ENCODE results near the gene NCOA3.
A peak's percentile ranks its signal among the peaks of the same experiment; 100 is the strongest.

NCOA3 gene

DNA sequence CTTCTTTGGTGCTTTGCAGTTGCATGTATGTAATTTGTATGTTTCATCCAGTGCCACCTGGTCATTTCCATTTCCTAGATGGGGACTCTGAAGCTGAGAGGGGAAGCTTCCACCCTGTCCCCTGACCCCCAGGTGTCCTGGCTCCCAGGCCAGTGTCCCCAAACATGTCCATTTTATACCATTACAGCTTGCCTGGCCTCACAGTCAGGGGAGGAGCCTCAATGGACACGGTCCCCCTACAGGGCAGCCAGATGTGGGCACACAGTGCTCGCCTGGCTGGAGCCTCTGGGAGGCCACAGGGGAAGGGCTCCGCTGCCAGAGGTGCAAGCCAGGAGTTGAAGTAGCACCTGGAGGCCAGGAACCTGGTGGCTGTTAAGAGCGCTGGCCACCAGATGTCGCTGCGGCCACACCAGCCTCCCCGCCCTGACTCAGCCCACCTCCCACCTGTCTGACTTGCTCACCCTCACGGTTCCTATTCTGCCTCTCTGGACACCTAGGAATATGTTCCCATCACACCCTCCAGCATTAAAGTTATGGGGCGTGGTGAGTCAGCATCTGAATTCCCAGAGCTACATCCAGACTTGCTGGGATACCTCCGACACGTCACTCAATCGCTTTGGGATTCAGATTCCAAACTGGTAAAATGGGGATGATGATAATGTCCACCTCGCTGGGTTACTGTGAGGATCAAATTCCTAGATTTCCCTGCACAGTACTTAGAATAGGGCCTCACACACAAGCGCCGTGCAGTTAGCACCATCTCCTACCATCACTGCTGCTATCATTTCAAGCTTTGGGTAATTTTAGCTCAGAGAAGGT, 176.2 kb downstream of the NCOA3 start:
- no peak overlapping the region for H3K27ac ChIP-seq
- TF ChIP-seq, protein P1, sequence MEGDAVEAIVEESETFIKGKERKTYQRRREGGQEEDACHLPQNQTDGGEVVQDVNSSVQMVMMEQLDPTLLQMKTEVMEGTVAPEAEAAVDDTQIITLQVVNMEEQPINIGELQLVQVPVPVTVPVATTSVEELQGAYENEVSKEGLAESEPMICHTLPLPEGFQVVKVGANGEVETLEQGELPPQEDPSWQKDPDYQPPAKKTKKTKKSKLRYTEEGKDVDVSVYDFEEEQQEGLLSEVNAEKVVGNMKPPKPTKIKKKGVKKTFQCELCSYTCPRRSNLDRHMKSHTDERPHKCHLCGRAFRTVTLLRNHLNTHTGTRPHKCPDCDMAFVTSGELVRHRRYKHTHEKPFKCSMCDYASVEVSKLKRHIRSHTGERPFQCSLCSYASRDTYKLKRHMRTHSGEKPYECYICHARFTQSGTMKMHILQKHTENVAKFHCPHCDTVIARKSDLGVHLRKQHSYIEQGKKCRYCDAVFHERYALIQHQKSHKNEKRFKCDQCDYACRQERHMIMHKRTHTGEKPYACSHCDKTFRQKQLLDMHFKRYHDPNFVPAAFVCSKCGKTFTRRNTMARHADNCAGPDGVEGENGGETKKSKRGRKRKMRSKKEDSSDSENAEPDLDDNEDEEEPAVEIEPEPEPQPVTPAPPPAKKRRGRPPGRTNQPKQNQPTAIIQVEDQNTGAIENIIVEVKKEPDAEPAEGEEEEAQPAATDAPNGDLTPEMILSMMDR (conservative IDR thresholded peaks at IDR 0.05), result peak; percentile 98

DNA sequence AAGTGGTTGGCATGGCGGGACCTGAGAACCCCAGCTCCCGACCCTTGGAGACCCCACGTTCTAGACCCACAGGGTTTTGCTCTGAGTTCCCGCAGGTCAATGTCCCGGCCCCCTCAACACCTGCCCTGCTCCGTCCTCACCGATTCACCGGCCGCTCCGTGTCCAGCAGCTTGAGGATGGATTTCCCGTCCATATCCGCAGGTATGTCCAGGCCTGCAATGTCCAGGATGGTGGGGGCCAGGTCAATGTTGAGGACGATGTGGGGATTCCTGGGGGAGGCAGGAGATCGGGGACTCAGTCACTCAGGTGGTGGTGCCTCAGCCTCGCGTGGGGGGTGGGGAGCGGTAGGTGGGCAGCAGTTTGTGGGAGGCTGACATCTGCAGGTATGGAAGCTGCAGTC, 176.8 kb downstream of the NCOA3 start:
- TF ChIP-seq, protein P1 (conservative IDR thresholded peaks at IDR 0.05), result no peak
- no peak overlapping the region for H3K27ac ChIP-seq

DNA sequence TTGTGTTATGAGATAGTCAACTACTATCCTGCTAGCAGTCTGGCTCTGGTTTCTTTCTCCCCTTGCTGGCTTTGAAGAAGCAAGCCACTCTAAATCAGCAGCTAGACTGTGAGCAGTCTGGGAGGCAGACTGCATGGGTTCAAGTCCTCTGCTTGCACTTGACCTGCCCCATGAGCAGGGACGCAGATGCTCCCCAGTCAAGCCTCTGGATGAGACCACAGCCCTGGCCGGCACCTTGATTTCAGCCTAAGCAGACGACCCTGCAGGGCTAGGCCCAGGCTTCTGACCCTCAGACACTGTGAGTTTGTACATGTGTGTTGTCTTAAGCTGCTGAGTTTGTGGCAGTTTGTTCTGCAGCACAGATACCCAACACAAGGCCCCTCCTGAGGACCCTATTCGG, 177.8 kb downstream of the NCOA3 start:
- TF ChIP-seq, protein P1 (conservative IDR thresholded peaks at IDR 0.05), result no peak
- no peak overlapping the region for H3K27ac ChIP-seq

DNA sequence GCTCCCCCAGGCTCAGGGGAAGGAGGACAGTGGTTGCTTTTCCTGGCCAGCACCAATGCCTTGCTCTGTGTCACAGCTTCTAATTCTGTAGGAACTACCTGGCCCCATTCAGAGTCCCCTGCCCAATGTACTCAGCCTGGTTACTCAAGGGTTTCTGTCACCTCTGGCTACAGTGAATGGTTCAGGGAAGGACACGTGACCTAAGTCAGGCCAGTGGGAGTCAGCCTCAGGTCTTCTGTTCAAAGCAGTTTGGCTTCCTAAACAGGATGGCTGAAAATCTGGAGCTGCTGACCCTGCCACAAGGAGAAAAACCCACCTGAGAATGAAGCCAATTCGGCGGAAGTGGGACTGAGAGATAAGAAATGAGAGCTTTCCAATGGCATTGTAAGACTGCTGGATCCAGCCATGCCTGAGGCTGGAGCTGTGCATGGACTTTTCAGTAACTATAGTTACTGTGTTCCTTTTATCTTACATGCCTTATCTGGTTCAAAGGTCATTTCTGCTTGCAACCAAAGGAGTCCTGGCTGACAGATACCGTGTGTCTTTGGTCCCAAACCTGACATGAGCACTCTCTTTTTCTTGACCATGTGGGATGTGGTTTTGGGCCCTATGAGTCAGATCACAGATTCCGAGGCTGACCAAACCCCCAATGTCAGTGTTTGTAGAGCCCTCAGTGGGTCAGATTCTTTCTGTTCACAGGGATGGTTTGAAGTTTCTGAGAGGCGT, 179.3 kb downstream of the NCOA3 start:
- no peak overlapping the region for H3K27ac ChIP-seq
- TF ChIP-seq, protein P1 (conservative IDR thresholded peaks at IDR 0.05), result no peak

DNA sequence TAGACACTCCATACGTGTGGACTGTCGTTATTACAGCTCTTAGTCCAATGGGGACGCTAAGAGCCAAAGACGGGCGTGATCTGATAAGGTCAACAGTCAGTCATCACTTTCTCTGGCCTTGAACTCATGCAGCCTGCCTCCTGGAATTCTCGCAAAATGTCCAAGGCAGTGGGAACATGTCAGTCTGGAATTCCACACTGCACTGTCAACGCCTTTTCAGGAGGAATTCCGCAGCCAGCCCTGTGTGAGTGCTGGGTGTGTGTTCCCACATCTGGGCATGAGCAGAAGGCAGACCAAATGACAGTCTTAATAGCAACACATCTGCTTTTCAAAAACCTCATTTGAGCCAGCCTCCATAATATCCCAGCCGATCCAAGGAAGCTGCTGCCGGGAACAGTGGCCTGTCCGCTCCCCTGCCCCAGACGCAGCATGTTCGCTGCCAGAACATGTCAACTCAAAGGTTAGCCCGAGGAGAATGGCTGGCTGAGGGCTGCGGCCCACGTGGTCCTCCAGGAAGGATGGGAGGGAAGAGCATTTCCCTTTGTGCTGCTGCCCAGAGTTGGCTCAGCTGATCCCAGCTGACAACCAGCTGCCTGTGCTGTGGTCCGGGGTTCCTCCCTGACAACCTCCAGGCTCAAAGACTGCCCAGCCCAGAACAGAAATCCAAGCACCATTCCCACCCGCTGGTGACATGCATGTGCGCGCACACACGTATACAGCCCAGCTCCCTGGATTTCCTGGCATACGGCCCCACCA, 180.5 kb downstream of the NCOA3 start:
- no peak overlapping the region for H3K27ac ChIP-seq
- TF ChIP-seq, protein P1 (conservative IDR thresholded peaks at IDR 0.05), result no peak

DNA sequence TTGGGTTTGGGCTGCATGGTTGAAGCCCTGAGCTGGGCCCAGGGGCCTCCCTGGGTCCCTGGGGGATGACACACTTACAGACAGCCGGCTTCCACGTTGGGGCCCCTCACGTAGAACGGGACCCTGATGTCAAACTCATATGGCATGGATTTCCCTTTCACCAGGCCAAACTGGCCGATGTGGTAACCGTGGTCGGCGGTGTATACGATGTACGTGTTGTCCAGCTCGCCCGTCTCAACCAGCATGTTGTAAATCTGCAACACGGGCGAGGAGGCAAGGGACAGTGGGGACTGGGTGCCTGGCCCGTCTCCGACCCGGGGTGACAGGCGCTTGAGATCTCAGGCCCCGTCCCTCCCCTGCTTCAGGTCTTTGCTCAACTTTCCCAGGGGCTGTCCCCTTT, 181.2 kb downstream of the NCOA3 start:
- TF ChIP-seq, protein P1 (conservative IDR thresholded peaks at IDR 0.05), result no peak
- no peak overlapping the region for H3K27ac ChIP-seq
